Fibroblast of skin of left quadriceps (primary cell): ENCODE measurements around the gene CCDC186.
"Not testable (repeated sequence)": the region's sequence is repeated elsewhere in the genome, so short reads cannot be mapped to it uniquely, and the experiment has no call there.

Experiments used
- DNase-seq, 2 experiments: peaks; one replicate each; pipeline ENCODE4 v3.0.0-alpha.2; 2013; ENCODE audit warnings: low read depth in 2 of 2

Gene CCDC186

DNA sequence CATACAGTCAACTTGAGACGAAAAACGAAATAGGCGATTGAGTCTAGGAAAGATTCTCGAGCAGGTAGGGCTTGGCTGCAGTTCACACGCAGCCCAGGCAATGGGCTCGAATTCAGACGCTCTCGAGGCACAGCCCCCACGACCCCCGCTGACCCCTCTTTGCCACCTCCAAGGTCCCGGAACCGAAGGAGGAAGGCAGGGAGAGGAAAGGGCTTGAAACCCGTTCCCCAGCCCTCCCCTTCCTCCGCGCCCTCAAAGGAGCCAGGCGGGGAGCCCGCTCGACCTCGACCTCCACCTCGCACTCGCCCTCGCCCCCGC, 441 bp downstream of the CCDC186 start:
- DNase-seq, result no peak

DNA sequence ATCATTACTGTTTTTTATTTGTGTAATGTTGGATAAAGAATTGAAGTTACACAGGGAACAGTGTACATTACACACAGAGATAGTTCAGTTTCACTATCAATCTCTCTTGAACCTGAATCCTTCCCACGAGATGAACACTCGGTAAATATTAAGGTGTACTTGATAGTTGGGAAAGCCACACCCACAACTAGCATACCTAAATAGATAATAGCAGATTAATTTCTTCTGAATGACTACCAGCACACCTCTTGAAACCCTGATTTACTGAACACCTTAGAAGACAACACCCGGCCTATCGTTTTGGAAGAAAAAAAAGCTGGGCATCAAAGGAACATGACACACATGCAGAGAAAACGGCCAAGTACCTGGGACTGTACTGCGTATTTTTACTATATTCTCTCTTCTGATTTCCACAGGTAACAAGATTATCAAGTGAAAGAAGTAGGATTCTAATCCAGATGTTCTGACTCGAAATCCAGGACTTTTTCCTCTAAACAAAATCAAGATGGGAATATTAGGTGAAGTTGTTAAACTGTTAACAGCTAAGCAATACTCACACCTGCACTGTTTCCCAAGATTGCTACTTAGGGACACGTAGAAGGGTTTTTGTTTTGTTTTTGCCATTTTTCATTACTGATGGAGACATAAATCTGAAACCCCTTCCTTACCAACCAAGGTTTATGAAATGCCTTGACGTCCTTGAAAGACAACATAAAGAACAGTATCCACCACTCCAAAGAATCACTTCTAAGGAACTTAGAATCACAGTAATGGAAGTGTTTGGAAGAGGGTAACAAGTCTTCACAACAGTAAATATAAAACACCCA, 1.0 kb downstream of the CCDC186 start:
- DNase-seq, result no peak

DNA sequence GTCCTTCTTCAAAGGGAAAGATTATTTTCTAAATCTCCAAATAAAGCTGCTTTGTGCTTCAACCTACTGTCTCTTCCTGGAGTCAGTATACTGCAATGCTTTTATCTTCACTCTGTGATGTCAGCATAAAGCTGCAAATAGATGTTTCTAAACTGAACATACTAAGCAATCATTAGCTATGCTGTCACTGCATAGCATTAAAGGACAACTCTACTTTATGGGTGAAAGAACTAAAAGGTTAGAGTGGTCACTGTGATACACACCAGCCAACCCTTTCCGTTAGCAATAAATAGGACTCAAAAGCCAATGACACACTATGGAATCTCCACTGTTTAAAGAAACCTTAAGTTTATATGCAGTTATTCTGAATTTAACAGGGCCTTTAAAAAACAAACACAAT, 1.8 kb downstream of the CCDC186 start:
- no peak for DNase-seq

DNA sequence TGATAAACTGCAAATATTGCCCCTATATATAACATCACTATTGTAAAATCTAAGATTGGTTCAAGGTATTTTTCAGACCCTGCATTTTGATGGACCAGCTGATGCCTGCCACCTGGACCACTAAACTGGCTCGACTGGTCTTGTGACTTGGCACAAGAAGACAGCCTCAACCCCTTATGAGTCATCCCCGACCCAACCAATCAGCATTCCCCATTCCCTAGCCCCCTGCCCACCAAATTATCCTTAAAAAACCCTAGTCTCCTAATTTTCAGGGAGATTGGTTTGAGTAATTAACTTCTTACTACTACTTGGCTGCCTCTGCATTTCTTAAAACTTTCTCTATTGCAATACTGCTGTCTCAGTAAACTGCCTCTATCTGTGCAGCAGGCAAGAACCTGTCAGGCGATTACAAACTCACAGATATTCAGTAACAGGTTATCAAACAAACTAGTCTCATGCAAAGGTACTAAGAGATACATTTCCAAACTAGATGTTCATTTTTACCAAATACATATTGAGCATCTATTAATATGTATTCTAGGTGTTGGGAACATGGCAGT, 5.5 kb downstream of the CCDC186 start:
- no peak for DNase-seq

DNA sequence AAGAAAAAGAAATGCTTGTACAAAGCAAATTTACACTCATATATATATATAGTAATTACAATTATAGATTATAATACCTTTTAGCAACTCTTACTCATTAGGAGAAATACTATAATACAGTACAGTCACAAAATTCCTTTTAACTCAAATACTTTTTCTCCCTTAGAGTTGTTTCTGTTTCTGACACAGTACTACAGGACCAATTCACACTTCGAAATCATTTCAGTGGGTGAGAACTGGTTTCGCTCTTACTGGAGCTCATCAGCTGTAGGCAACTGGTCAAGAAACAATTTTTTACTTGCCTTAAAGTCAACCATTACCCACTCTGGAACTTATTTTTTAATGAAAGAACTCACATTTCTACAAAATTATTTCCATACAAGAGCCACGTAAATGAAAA, 6.0 kb downstream of the CCDC186 start:
- DNase-seq, result no peak

DNA sequence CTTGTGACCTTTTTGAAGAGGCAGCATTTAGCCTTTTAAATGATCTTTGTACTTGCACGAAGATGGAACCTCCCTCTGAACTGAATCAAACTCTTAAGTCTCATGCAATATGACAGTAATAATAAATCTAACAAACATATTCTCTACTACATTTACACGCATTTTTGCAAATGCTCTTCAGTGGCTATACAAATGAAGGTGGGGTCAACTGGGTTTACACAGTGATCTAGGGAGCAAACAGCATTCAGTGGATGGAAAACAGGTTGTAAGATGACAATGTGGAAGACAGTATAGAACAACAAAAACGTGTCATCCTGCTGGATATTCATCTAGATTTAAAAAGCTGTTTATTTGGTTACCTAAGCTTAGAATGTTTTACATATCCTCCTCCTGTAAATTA, 7.5 kb downstream of the CCDC186 start:
- DNase-seq, result no peak

DNA sequence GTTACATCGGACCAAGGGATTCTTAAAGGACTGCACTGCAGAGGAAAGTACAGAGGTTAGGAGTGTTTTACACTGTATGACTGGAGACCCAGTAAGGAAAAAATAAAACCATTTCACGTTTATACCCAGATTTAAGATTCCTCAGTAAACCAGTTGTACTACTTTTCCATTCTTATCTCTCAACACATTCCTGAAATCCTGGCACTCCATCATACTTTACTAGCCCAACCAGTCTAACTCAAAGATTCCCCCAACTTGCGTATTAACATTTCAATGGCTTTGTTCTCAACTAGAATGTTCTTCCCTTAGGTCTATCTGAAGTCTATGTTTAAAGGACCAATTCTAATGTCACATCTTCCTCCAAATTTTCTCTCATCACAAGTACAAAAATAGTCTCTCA, 8.0 kb downstream of the CCDC186 start:
- DNase-seq, result no peak

DNA sequence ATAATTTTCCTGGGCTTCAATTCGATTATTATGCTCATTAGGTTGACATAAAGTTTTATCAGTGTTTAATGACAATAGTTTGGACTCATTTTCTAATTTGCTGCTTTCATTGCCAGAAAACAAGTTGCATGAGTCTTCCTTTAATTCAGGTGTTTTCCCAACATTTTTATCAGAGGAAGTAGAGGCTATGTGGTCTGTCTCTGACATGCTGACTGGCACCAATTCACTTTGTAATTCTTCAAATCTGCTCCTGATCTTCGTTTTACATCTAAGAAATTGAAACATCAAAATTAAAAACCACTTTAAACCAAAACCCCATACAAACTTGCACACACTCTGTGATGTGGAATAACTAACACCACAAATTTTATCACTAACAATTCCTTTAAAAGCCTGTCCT, 10.9 kb downstream of the CCDC186 start:
- no peak for DNase-seq

DNA sequence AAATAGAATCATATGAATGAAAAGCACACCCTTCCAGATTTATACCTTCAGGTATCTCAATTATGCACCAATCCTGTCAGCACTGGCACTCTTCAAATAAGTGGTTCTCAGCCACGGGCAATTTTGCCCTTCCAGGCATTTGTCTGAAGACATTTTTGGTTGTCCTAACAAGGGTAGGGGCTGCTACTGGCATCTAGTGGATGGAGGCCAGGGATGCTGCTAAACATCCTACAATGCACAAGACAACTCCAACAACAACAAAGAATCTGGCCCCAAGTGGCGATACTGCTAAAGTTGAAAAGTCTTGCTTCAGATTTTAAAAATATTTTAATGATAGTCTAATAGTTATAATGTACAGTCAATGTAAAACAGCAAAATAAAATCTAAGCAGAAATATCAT, 16.1 kb downstream of the CCDC186 start:
- no peak for DNase-seq

DNA sequence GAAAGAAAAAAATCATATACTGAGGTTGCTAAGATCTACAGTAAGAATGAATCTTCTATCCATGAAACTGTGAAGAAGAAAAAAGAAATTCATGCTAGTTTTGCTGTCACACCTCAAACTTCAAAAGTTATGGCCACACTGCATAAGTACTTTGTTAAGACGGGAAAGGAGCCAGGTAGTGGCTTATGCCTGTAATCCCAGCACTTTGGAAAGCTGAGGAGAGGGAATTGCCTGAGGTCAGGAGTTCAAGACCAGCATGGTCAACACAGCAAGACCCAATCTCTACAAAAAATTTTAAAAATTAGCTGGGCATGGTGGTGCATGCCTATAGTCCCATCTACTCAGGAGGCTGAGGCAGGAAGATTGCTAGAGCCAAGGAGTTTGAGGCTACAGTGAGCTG, 22.1 kb downstream of the CCDC186 start:
- no peak for DNase-seq

DNA sequence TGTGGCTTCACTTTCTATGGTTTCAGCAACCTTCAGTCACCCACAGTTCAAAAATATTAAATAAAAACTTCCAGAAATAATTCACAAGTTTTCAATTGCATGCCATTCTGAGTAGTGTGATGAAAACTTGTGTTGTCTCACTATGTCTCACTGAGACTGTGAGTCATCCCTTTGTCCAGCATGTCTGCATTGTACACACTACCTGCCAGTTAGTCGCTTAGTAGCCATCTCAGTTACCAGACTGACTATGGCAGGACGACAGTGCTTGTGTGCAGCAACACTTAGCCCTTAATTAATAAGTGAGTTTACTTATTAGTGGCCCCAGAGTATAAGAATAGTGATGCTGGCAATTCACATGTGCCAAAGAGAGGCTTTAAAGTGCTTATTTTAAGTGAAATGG, 22.5 kb downstream of the CCDC186 start:
- peak; percentile 37 to 42 for DNase-seq

DNA sequence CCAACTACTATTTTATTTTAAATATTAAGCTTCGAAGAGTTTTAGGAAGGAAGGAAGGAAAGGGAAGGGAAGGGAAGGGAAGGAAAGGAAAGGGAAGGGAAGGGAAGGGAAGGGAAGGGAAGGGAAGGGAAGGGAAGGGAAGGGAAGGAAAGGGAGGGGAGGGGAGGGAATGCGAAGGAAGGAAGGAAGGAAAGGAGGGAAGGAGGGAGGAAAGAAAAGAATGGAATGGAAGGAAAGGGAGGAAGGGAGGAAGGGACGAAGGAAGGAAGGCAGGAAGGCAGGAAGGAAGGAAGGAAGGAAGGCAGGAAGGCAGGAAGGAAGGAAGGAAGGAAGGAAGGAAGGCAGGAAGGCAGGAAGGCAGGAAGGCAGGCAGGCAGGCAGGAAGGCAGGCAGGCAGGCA, 24.5 kb downstream of the CCDC186 start:
- not testable (repeated sequence) for DNase-seq

DNA sequence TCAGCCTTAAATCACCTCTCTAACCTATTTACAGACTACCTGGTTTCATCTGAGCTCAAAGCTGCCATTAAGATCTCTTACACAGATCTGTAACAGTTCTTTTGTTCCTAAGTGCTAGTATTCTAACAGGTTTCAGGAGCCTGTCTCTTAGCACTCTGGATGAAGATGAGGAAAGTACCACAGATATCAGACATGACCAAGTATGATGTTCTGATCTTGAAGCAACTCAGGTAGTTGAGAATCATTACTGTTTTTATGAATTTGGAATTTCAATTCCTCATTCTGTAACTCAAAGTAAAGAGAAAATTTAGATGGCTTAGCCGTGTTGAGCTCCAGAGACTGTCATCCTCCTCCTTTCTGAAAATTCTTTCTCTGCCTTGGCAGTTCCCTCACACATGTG, 30.8 kb downstream of the CCDC186 start:
- DNase-seq, result no peak

DNA sequence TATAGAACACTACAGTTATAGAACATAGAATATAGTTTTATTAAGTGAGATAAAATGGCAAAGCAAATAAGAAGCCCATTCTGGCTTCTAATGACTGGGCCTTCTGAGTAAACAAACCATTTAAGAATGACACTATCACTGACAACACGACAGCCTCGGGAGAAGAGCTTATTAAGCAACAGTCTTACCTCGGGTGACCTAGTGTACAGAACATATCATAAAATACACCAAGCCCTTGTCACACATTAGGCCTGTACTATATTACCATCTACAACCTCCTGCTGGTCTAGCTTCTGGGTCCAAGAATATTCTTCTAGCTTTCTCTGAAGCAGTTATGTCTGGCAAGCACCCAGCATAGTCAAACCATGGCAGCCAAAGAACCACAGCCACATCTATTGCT, 32.0 kb downstream of the CCDC186 start:
- DNase-seq, result no peak

DNA sequence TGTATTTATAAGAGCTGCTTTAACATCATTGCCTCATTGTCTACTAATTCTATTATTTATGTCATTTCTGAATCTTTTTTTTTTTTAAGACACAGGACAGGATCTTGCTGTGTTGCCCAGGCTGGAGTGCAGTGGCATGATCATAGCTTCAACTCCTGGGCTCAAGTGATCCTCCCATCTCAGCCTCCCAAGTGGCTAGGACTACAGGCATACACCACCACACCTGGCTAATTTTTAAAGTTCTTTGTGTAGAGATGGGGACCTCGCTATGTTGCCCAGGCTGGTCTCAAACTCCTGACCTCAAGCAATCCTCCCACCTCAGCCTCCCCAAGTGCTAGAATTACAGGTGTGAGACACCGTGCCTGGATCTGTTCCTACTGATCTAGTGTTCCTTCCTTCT, 33.2 kb downstream of the CCDC186 start:
- not testable (repeated sequence) for DNase-seq

DNA sequence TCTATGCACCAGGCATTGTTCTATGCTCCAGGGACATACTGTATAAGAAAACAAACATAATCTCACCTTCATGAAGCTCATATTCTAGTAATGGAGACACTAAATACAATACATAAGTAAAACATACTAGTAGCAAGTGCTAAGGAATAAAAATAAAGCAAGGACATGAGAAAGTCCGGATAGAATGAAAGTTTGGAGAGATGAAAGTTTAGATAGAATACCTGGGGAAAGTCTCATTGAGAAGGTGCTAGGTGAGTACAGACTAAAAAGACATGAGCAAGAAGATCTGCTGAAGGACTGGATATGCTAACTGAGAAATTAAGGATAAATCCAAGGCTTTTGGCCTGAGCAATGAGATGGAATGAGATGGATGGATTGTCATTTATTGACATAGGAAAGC, 34.0 kb downstream of the CCDC186 start:
- no peak for DNase-seq

DNA sequence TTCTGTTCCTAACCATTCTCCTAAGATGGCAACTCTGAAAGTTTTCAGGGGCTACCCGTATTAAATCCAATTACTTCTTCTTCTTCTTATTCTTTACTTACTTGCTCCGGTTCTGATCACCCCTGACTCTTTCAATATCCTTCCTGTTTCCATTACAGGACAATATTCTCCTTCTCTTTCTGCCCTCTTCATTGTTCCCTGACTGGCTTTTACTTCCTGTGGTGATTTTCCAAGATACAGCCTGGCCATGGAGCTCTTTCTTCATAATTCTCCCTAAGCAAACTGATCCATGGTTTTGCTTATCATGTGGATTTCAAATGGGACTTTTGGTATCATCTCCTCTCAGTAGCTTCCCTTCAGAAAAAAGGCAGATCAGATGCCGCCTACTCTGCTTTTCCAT, 35.4 kb downstream of the CCDC186 start:
- DNase-seq, result no peak

DNA sequence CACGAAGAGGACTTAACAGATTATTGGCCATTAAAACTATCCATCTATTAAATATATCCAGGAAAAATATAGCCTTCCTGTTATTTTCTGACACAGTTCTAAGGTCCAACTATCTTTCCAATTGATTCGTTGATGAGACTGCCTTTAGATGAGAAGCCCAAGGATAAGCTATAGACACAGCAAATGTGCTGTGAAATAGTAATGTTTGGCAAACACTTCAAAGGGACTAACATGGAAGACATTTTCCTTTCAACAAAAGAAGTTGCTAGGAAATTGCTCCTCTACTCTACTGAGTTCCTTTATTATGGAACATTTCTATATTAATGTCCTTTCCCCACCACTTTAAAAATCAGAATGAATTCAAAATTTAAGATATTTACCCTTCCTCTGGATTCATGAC, 38.5 kb downstream of the CCDC186 start:
- DNase-seq, result no peak

DNA sequence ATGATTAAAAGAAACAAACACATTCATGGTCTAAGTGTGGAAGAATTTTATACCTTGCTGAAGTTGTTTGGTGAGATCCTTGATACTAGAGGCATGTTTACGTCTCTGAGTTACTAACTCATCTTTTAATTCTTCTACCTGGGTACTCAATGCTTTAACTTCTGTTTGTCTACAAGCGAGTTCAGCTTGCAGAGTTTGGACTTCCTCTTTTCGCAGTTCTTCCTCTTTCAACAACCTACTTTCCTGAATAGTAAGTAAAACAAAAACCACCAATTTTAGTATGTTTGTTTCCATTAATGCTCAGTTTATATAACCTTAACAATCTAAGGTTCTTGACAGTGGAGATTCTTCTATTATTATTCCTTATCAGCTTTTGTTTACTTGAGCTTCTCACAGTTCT, 42.9 kb downstream of the CCDC186 start:
- DNase-seq, result no peak

DNA sequence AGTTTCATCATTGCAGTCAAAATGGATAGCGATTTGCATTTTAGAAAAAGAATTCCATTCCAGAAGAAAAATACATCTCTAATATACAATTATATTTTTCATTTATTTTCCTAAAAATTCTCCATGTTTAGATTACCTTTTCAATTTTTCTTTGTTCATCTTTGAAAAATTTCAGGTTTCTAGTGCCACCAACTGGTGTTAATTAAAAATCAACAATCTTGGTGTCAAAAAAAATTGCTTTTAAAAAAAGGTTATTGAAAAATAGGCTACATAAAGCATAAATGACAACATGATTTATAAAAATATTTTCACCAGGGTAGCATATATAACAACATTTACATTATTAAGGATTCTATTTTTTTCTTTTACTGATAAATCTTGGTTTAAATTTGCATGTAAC, 53.0 kb downstream of the CCDC186 start:
- no peak for DNase-seq

DNA sequence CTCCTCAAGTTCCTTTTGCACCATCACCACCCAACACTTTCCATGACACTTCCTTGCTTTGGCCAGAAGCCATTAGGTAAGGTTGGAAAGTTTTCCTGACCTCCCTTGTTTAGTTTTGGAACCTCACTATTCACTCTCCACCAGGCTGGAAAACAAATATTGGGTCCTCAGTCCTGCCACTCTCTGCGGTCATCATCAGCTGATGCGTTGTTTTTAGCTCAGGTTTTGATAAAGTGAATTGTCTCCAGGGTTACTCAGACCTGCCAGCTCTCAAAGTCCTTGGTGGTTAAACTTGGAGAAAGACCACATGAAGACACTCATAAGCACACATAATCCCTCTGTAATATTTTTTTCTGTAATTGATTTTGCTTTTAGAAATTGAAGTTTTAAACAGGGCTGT, 55.5 kb downstream of the CCDC186 start:
- no peak for DNase-seq

DNA sequence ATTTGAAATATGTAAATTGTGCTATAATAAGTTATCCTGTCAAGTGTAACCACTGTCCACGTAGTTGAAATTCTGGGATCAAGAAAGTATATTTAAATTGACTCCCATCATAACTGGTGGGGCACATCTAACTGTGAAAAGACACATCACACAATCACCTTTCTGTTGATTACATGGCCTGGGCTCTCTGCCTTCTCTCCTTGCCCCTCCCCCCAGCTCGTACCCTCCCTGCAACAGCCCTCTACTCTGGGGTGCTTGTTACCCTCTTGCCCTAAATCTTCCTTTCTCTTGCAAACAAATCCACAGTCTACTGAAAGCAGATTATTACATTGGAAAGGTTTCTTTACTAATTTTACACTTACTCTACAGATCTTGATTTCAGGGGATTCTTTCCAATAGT, 56.3 kb downstream of the CCDC186 start:
- no peak for DNase-seq

DNA sequence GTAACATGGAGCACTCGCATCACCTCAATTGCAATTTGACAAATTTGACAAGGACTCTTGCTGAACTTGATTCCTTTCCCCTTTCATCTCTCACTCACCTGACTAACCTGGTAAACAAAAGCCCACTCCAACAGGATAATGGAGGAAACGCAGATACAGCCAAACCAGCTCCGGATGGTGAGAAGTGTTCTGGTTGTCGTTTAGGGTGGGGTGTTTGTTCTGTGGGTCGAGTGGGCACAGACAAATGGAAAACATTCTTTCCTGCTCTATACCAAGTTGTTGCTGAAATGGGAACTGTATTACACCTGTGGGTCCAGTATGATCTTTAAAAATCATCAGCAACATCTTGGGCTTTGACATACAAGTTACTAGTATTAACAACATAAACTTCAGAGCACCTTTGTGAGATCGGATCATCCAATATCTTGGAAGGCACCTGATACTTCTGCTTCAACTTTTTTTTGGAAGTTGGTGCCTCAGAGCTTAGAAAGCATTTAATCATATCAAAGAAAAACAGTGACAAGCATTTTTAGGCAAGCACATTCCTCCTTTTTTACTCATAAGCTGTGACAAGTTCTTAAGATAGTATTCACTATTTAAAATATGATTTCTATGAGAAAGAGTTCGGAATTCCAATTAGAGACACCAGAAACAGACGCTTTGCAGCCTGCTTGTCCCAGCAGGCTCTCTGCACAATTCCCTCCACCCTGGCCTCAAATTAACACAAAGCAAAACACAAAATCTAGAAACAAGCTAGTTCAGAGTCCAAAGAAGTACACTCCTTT, 58.1 kb downstream of the CCDC186 start:
- no peak for DNase-seq
